ENCODE results near the gene PABPC1L.
A peak's percentile ranks its signal among the peaks of the same experiment; 100 is the strongest.

PABPC1L gene

GRCh38 chr20:44946271-44946852 is 36.5 kb downstream of the PABPC1L start:
- no peaks in the 10 kb centered on the region for H3K27me3 Mint-ChIP-seq
- no peaks in the 10 kb centered on the region for H3K4me1 Mint-ChIP-seq (ENCODE audit: low read depth)
- no peak overlapping the region for H3K4me3 Mint-ChIP-seq
- H3K27ac Mint-ChIP-seq, result no peak overlapping the region
- peaks cover 86% of the 10 kb centered on the region for H3K36me3 Mint-ChIP-seq (ENCODE audit: low read depth)
- no peaks in the 10 kb centered on the region for H3K9me3 Mint-ChIP-seq

GRCh38 chr20:44948107-44948506 is 38.2 kb downstream of the PABPC1L start:
- Mint-ChIP-seq H3K27ac (no peak overlapping the region), H3K27me3 (no peaks in the 10 kb centered on the region), H3K9me3 (no peaks in the 10 kb centered on the region)

GRCh38 chr20:44948513-44948912 is 38.7 kb downstream of the PABPC1L start:
- Mint-ChIP-seq H3K4me3 (no peak overlapping the region), H3K36me3 (ENCODE audit: low read depth) (peaks cover 93% of the 10 kb centered on the region), H3K27ac (no peak overlapping the region), H3K4me1 (ENCODE audit: low read depth) (peaks cover 9% of the 10 kb centered on the region), H3K9me3 (no peaks in the 10 kb centered on the region), H3K27me3 (no peaks in the 10 kb centered on the region)

More at GRCh38 chr20:44948107-44948506, 38.2 kb downstream of the PABPC1L start:
- H3K36me3 Mint-ChIP-seq (ENCODE audit: low read depth), result peaks cover 91% of the 10 kb centered on the region
- H3K4me3 Mint-ChIP-seq, result no peak overlapping the region
- H3K4me1 Mint-ChIP-seq (ENCODE audit: low read depth), result peaks cover 5% of the 10 kb centered on the region

- Mint-ChIP-seq H3K4me3 (no peak overlapping the region), H3K27ac (peak overlapping the region; percentile 15), H3K27me3 (no peaks in the 10 kb centered on the region), H3K36me3 (ENCODE audit: low read depth) (peaks cover 94% of the 10 kb centered on the region), H3K4me1 (ENCODE audit: low read depth) (peaks cover 19% of the 10 kb centered on the region), H3K9me3 (no peaks in the 10 kb centered on the region)
Measured at GRCh38 chr20:44950368-44950767, 40.5 kb downstream of the PABPC1L start.

GRCh38 chr20:44952731-44953130 is 42.9 kb downstream of the PABPC1L start:
- Mint-ChIP-seq H3K27me3 (no peaks in the 10 kb centered on the region), H3K27ac (peak overlapping the region; percentile 66), H3K4me3 (no peak overlapping the region), H3K36me3 (ENCODE audit: low read depth) (peaks cover 96% of the 10 kb centered on the region), H3K9me3 (no peaks in the 10 kb centered on the region), H3K4me1 (ENCODE audit: low read depth) (peaks cover 42% of the 10 kb centered on the region)

- Mint-ChIP-seq H3K4me1 (ENCODE audit: low read depth) (peaks cover 56% of the 10 kb centered on the region), H3K27me3 (no peaks in the 10 kb centered on the region)
Measured at GRCh38 chr20:44954211-44954610, 44.4 kb downstream of the PABPC1L start.

GRCh38 chr20:44955270-44955669 is 45.4 kb downstream of the PABPC1L start:
- no peaks in the 10 kb centered on the region for H3K9me3 Mint-ChIP-seq
- no peak overlapping the region for H3K4me3 Mint-ChIP-seq
- peaks cover 94% of the 10 kb centered on the region for H3K36me3 Mint-ChIP-seq (ENCODE audit: low read depth)
- H3K27me3 Mint-ChIP-seq, result no peaks in the 10 kb centered on the region
- peaks cover 62% of the 10 kb centered on the region for H3K4me1 Mint-ChIP-seq (ENCODE audit: low read depth)
- H3K27ac Mint-ChIP-seq, result no peak overlapping the region

More at GRCh38 chr20:44954211-44954610, 44.4 kb downstream of the PABPC1L start:
- Mint-ChIP-seq H3K9me3 (no peaks in the 10 kb centered on the region), H3K4me3 (no peak overlapping the region), H3K36me3 (ENCODE audit: low read depth) (peaks cover 98% of the 10 kb centered on the region), H3K27ac (peak overlapping the region; percentile 66)

GRCh38 chr20:44956410-44956809 is 46.5 kb downstream of the PABPC1L start:
- Mint-ChIP-seq H3K4me1 (ENCODE audit: low read depth) (peaks cover 74% of the 10 kb centered on the region), H3K4me3 (no peak overlapping the region), H3K36me3 (ENCODE audit: low read depth) (peaks cover 85% of the 10 kb centered on the region), H3K9me3 (no peaks in the 10 kb centered on the region), H3K27ac (no peak overlapping the region), H3K27me3 (no peaks in the 10 kb centered on the region)

- H3K9me3 Mint-ChIP-seq, result no peaks in the 10 kb centered on the region
- H3K27me3 Mint-ChIP-seq, result no peaks in the 10 kb centered on the region
- H3K4me1 Mint-ChIP-seq (ENCODE audit: low read depth), result peaks cover 86% of the 10 kb centered on the region
- peak overlapping the region; percentile 99 for H3K27ac Mint-ChIP-seq
- H3K4me3 Mint-ChIP-seq, result peak overlapping the region; percentile 99
- peaks cover 66% of the 10 kb centered on the region for H3K36me3 Mint-ChIP-seq (ENCODE audit: low read depth)
Measured at GRCh38 chr20:44958276-44958675, 48.4 kb downstream of the PABPC1L start.

- Mint-ChIP-seq H3K27ac (peak overlapping the region; percentile 99), H3K4me1 (ENCODE audit: low read depth) (peaks cover 88% of the 10 kb centered on the region), H3K36me3 (ENCODE audit: low read depth) (peaks cover 57% of the 10 kb centered on the region), H3K4me3 (peak overlapping the region; percentile 99), H3K9me3 (no peaks in the 10 kb centered on the region), H3K27me3 (no peaks in the 10 kb centered on the region)
Measured at GRCh38 chr20:44959082-44959637, 49.3 kb downstream of the PABPC1L start.

GRCh38 chr20:44959638-44960102 is 49.8 kb downstream of the PABPC1L start:
- H3K4me3 Mint-ChIP-seq, result peak overlapping the region; percentile 99
- no peaks in the 10 kb centered on the region for H3K27me3 Mint-ChIP-seq
- peak overlapping the region; percentile 99 for H3K27ac Mint-ChIP-seq
- H3K9me3 Mint-ChIP-seq, result no peaks in the 10 kb centered on the region
- H3K4me1 Mint-ChIP-seq (ENCODE audit: low read depth), result peaks cover 91% of the 10 kb centered on the region
- peaks cover 52% of the 10 kb centered on the region for H3K36me3 Mint-ChIP-seq (ENCODE audit: low read depth)

GRCh38 chr20:44960103-44960852 is 50.4 kb downstream of the PABPC1L start, which contains the start of gene TOMM34:
TSS of gene TOMM34 (minus strand) at chr20:44960397. CDS start at chr20:44960333, 64 bp downstream.
- Mint-ChIP-seq H3K36me3 (ENCODE audit: low read depth) (peaks cover 46% of the 10 kb centered on the region), H3K4me1 (ENCODE audit: low read depth) (peaks cover 87% of the 10 kb centered on the region), H3K4me3 (peak within 1 kb of the TSS; percentile 99), H3K27me3 (no peaks in the 10 kb centered on the region), H3K27ac (peak within 1 kb of the TSS; percentile 99), H3K9me3 (no peaks in the 10 kb centered on the region)

- H3K27ac Mint-ChIP-seq, result peak overlapping the region; percentile 74
- H3K4me3 Mint-ChIP-seq, result peak overlapping the region; percentile 99
- no peaks in the 10 kb centered on the region for H3K27me3 Mint-ChIP-seq
- peaks cover 86% of the 10 kb centered on the region for H3K4me1 Mint-ChIP-seq (ENCODE audit: low read depth)
- peaks cover 36% of the 10 kb centered on the region for H3K36me3 Mint-ChIP-seq (ENCODE audit: low read depth)
- H3K9me3 Mint-ChIP-seq, result no peaks in the 10 kb centered on the region
Measured at GRCh38 chr20:44961011-44961869, 51.4 kb downstream of the PABPC1L start.

- Mint-ChIP-seq H3K4me1 (ENCODE audit: low read depth) (peaks cover 79% of the 10 kb centered on the region), H3K27me3 (no peaks in the 10 kb centered on the region), H3K9me3 (no peaks in the 10 kb centered on the region), H3K4me3 (no peak overlapping the region), H3K36me3 (ENCODE audit: low read depth) (peaks cover 36% of the 10 kb centered on the region), H3K27ac (peak overlapping the region; percentile 55)
Measured at GRCh38 chr20:44961870-44962267, 52.0 kb downstream of the PABPC1L start.
